HEK293 (cell line): ENCODE results near the gene KATNAL1.

Experiments used
- CTCF ChIA-PET: fragments of 350-600 bp; formaldehyde crosslinking; extraction: SDS; loops from one replicate; lab custom pipeline; 2021; ENCODE audit warnings: antibody characterized with exemption; lab: Yijun Ruan, JAX
- POLR2A ChIA-PET: fragments of 300-600 bp; formaldehyde crosslinking; extraction: SDS; loops from one replicate; lab custom pipeline; 2020; ENCODE audit warnings: antibody characterized with exemption, inconsistent platforms; lab: Yijun Ruan, JAX
- H3K27ac ChIP-seq: fragments of 200-500 bp; sonication (Bioruptor generic); 2 replicates; pipeline ENCODE4 v1.5.1; 2014; ENCODE audit warnings: low read depth, low read length, control low read depth, inconsistent platforms; ENCODE audit errors: extremely low read depth
- H3K36me3 ChIP-seq, 2 experiments: fragments of 200-500 bp in 1 of 2; sonication (Bioruptor generic) in 1 of 2; 1 replicate in 1 of 2; 2 replicates in 1 of 2; pipeline ENCODE4 v1.5.1; 2014 to 2017; ENCODE audit warnings: inconsistent platforms in 2 of 2, low read length in 2 of 2; ENCODE audit not compliant: control insufficient read depth in 2 of 2, insufficient read depth in 1 of 2
- H3K4me1 ChIP-seq: fragments of 200-500 bp; sonication (Bioruptor generic); 2 replicates; pipeline ENCODE4 v1.5.1; 2014; ENCODE audit warnings: mild to moderate bottlenecking, low read length, inconsistent platforms; ENCODE audit not compliant: control insufficient read depth, insufficient read depth
- H3K4me3 ChIP-seq: 2 replicates; pipeline ENCODE4 v1.5.1; 2011; ENCODE audit warnings: low read depth, mild to moderate bottlenecking, control low read depth, low read length, moderate library complexity
- H3K9me3 ChIP-seq: fragments of 200-500 bp; sonication (Bioruptor generic); 2 replicates; pipeline ENCODE4 v1.5.1; 2014; ENCODE audit warnings: low read depth, low read length, inconsistent platforms; ENCODE audit not compliant: control insufficient read depth, insufficient read depth
- GFI1B ChIP-seq: fragments of 450-650 bp; formaldehyde crosslinking; IDR thresholded peaks from 2 replicates; pipeline ENCODE4 v1.5.1; 2016; ENCODE audit warnings: missing biosample characterization, missing genetic modification characterization
- GLIS2 ChIP-seq: fragments of 450-650 bp; formaldehyde crosslinking; IDR thresholded peaks from 2 replicates; pipeline ENCODE4 v1.5.1; 2016; ENCODE audit warnings: missing biosample characterization, missing genetic modification characterization
- KLF10 ChIP-seq: fragments of 450-650 bp; IDR thresholded peaks from 2 replicates; pipeline ENCODE4 v1.5.1; 2018; ENCODE audit warnings: missing biosample characterization, mild to moderate bottlenecking, missing genetic modification characterization
- ZBTB17 ChIP-seq: fragments of 450-650 bp; formaldehyde crosslinking; IDR thresholded peaks from 2 replicates; pipeline ENCODE4 v1.5.1; 2016; ENCODE audit warnings: missing biosample characterization, missing genetic modification characterization
- ZFP37 ChIP-seq: fragments of 450-650 bp; formaldehyde crosslinking; IDR thresholded peaks from 2 replicates; pipeline ENCODE4 v1.5.1; 2016; ENCODE audit warnings: missing biosample characterization, missing genetic modification characterization
- ZFP41 ChIP-seq: fragments of 450-650 bp; formaldehyde crosslinking; IDR thresholded peaks from 2 replicates; pipeline ENCODE4 v1.5.1; 2016; ENCODE audit warnings: missing biosample characterization, missing genetic modification characterization, borderline replicate concordance
- ZNF175 ChIP-seq: fragments of 450-650 bp; formaldehyde crosslinking; IDR thresholded peaks from 2 replicates; pipeline ENCODE4 v1.5.1; 2016; ENCODE audit warnings: missing biosample characterization, missing genetic modification characterization
- ZNF202 ChIP-seq: fragments of 450-650 bp; formaldehyde crosslinking; IDR thresholded peaks from 2 replicates; pipeline ENCODE4 v1.5.1; 2016; ENCODE audit warnings: missing biosample characterization, missing genetic modification characterization, borderline replicate concordance
- ZNF214 ChIP-seq: fragments of 450-650 bp; formaldehyde crosslinking; IDR thresholded peaks from 2 replicates; pipeline ENCODE4 v1.5.1; 2017; ENCODE audit warnings: missing biosample characterization, mild to moderate bottlenecking, missing genetic modification characterization, borderline replicate concordance
- ZNF221 ChIP-seq: fragments of 450-650 bp; formaldehyde crosslinking; IDR thresholded peaks from 2 replicates; pipeline ENCODE4 v1.5.1; 2017; ENCODE audit warnings: missing biosample characterization, missing genetic modification characterization, borderline replicate concordance
- ZNF404 ChIP-seq: fragments of 450-650 bp; formaldehyde crosslinking; IDR thresholded peaks from 2 replicates; pipeline ENCODE4 v1.5.1; 2017; ENCODE audit warnings: missing biosample characterization, missing genetic modification characterization
- ZNF426 ChIP-seq: fragments of 450-650 bp; formaldehyde crosslinking; IDR thresholded peaks from 2 replicates; pipeline ENCODE4 v1.5.1; 2017; ENCODE audit warnings: missing biosample characterization, missing genetic modification characterization, mild to moderate bottlenecking, inconsistent platforms, moderate library complexity
- ZNF473 ChIP-seq: fragments of 450-650 bp; formaldehyde crosslinking; IDR thresholded peaks from 2 replicates; pipeline ENCODE4 v1.5.1; 2017; ENCODE audit warnings: missing biosample characterization, missing genetic modification characterization
- ZNF514 ChIP-seq: fragments of 450-650 bp; formaldehyde crosslinking; IDR thresholded peaks from 2 replicates; pipeline ENCODE4 v1.5.1; 2016; ENCODE audit warnings: missing biosample characterization, missing genetic modification characterization
- ZNF530 ChIP-seq: fragments of 450-650 bp; formaldehyde crosslinking; IDR thresholded peaks from 2 replicates; pipeline ENCODE4 v1.5.1; 2016; ENCODE audit warnings: low read depth, missing biosample characterization, missing genetic modification characterization
- ZNF660 ChIP-seq: fragments of 450-650 bp; IDR thresholded peaks from 2 replicates; pipeline ENCODE4 v1.5.1; 2018; ENCODE audit warnings: missing biosample characterization, mild to moderate bottlenecking, missing genetic modification characterization
- ZNF791 ChIP-seq: fragments of 450-650 bp; formaldehyde crosslinking; IDR thresholded peaks from 2 replicates; pipeline ENCODE4 v1.5.1; 2016; ENCODE audit warnings: missing biosample characterization, missing genetic modification characterization
- TF ChIP-seq, protein P1 (sequence below): fragments of 450-650 bp; formaldehyde crosslinking; IDR thresholded peaks from 2 replicates; pipeline ENCODE4 v1.5.1; 2016; ENCODE audit warnings: missing biosample characterization, missing genetic modification characterization
- TF ChIP-seq, protein P2 (sequence below): fragments of 450-650 bp; formaldehyde crosslinking; IDR thresholded peaks from 2 replicates; pipeline ENCODE4 v1.5.1; 2016; ENCODE audit warnings: missing biosample characterization, missing genetic modification characterization
- TF ChIP-seq, protein P3 (sequence below): fragments of 450-650 bp; formaldehyde crosslinking; IDR thresholded peaks from 2 replicates; pipeline ENCODE4 v1.5.1; 2016; ENCODE audit warnings: missing biosample characterization, missing genetic modification characterization

The KATNAL1 gene

DNA sequence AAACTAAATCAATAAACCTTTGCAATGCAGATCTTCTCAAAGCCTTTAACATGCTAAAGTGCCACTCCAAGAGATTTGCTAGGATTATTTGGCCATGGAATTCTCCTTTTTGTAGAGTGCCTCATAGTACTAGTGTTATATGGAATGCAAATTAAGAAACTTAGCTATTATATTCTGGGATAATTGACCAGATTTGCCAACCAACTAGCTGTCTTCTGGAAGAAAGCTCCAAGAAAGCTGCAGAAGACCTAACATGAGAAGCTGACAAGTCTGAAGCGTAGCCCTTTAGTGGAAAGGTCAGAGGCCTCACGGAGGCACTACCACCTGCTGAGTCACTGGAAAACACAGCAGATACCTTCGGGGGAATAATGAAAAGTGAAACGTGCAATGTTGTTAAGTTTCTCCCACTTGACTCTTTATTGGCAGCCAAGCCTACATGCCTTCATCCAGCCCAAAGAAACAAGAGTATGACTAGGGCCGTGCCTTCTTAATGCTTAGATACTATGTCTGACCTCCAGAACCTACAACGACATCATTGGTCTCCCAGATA, 29.8 kb upstream of the KATNAL1 start:
- CTCF ChIA-PET = interaction anchor here (0.6 to 2.8 kb wide), 2 partner anchors 30 to 204 kb away, joined by 3 to 19 read pairs; no protein-coding TSS in a partner anchor
- POLR2A ChIA-PET = no interaction called here
- H3K9me3 ChIP-seq = no peaks in the 10 kb centered on the region
- peaks cover 4% of the 10 kb centered on the region for H3K4me1 ChIP-seq
- no peaks in the 10 kb centered on the region for H3K36me3 ChIP-seq
- no peak overlapping the region for H3K4me3 ChIP-seq
- H3K27ac ChIP-seq = no peak overlapping the region
- TF ChIP-seq ZNF530 (no peak), ZNF404 (tag by site-specific recombination) (no peak), GLIS2 (tag by site-specific recombination) (no peak), GFI1B (tag by site-specific recombination) (no peak), ZNF660 (tag by site-specific recombination) (no peak), ZNF221 (no peak), KLF10 (tag by site-specific recombination) (no peak), ZNF791 (no peak), ZFP41 (no peak), ZNF175 (no peak), ZNF426 (tag by site-specific recombination) (no peak), ZNF214 (tag by site-specific recombination) (no peak), ZNF202 (tag by site-specific recombination) (no peak), ZNF514 (tag by site-specific recombination) (no peak), ZFP37 (tag by site-specific recombination) (no peak), ZNF473 (tag by site-specific recombination) (no peak)
- TF ChIP-seq, protein P1, sequence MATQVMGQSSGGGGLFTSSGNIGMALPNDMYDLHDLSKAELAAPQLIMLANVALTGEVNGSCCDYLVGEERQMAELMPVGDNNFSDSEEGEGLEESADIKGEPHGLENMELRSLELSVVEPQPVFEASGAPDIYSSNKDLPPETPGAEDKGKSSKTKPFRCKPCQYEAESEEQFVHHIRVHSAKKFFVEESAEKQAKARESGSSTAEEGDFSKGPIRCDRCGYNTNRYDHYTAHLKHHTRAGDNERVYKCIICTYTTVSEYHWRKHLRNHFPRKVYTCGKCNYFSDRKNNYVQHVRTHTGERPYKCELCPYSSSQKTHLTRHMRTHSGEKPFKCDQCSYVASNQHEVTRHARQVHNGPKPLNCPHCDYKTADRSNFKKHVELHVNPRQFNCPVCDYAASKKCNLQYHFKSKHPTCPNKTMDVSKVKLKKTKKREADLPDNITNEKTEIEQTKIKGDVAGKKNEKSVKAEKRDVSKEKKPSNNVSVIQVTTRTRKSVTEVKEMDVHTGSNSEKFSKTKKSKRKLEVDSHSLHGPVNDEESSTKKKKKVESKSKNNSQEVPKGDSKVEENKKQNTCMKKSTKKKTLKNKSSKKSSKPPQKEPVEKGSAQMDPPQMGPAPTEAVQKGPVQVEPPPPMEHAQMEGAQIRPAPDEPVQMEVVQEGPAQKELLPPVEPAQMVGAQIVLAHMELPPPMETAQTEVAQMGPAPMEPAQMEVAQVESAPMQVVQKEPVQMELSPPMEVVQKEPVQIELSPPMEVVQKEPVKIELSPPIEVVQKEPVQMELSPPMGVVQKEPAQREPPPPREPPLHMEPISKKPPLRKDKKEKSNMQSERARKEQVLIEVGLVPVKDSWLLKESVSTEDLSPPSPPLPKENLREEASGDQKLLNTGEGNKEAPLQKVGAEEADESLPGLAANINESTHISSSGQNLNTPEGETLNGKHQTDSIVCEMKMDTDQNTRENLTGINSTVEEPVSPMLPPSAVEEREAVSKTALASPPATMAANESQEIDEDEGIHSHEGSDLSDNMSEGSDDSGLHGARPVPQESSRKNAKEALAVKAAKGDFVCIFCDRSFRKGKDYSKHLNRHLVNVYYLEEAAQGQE (tag by site-specific recombination) = no peak
- TF ChIP-seq, protein P2, sequence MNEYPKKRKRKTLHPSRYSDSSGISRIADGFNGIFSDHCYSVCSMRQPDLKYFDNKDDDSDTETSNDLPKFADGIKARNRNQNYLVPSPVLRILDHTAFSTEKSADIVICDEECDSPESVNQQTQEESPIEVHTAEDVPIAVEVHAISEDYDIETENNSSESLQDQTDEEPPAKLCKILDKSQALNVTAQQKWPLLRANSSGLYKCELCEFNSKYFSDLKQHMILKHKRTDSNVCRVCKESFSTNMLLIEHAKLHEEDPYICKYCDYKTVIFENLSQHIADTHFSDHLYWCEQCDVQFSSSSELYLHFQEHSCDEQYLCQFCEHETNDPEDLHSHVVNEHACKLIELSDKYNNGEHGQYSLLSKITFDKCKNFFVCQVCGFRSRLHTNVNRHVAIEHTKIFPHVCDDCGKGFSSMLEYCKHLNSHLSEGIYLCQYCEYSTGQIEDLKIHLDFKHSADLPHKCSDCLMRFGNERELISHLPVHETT (tag by site-specific recombination) = no peak
- TF ChIP-seq, protein P3, sequence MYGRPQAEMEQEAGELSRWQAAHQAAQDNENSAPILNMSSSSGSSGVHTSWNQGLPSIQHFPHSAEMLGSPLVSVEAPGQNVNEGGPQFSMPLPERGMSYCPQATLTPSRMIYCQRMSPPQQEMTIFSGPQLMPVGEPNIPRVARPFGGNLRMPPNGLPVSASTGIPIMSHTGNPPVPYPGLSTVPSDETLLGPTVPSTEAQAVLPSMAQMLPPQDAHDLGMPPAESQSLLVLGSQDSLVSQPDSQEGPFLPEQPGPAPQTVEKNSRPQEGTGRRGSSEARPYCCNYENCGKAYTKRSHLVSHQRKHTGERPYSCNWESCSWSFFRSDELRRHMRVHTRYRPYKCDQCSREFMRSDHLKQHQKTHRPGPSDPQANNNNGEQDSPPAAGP = no peak

- no peaks in the 10 kb centered on the region for H3K9me3 ChIP-seq
- H3K36me3 ChIP-seq = no peaks in the 10 kb centered on the region
- peaks cover 4% of the 10 kb centered on the region for H3K4me1 ChIP-seq
- CTCF ChIA-PET = interaction anchor here (0.6 to 2.8 kb wide), 8 partner anchors 8 to 695 kb away, joined by 3 to 19 read pairs (median 4); no protein-coding TSS in a partner anchor
- POLR2A ChIA-PET = no interaction called here
- H3K27ac ChIP-seq = no peak overlapping the region
- H3K4me3 ChIP-seq = no peak overlapping the region
- TF ChIP-seq, protein P2 (tag by site-specific recombination) = no peak
- peak; percentile 53; the same call in 1 of the 2 replicates for TF ChIP-seq ZBTB17 (tag by site-specific recombination)
Observed at GRCh38 chr13:30334663-30335386, 27.5 kb upstream of the KATNAL1 start.
